Stomach (tissue), 9 donors: ENCODE measurements around the gene SERINC3. TPM values are rescaled to one million over a fixed set of nuclear protein-coding genes. Genes with fewer than 3 reads are reported as not detected.
A peak's percentile ranks its signal among the peaks of the same experiment; 100 is the strongest.

Source experiments
- DNase-seq, 2 donors: peaks; one replicate each; pipeline versions ENCODE4 v3.0.0 to v3.0.0-alpha.2; 2013 to 2019
- H3K27ac ChIP-seq, 5 donors: fragments of 200-600 bp in 4 of 5; sonication (generic) in 4 of 5; one replicate each; pipeline ENCODE4 v1.5.1; 2013 to 2019; ENCODE audit warnings: mild to moderate bottlenecking in 1 of 5, moderate library complexity in 1 of 5
- H3K27me3 ChIP-seq, 3 donors: fragments of 200-600 bp; sonication (generic); one replicate each; pipeline ENCODE4 v1.5.1; 2017 to 2019; ENCODE audit warnings: mixed run types in 1 of 3
- H3K36me3 ChIP-seq, 4 donors: fragments of 200-600 bp; sonication (generic); 1 replicate in 3 of 4; 2 replicates in 1 of 4; pipeline ENCODE4 v1.5.1; 2016 to 2019
- H3K4me1 ChIP-seq, 4 donors: fragments of 200-600 bp; sonication (generic); one replicate each; pipeline ENCODE4 v1.5.1; 2016 to 2019
- H3K4me3 ChIP-seq, 4 donors: fragments of 200-600 bp; sonication (generic) in 3 of 4; one replicate each; pipeline ENCODE4 v1.5.1; 2016 to 2019; ENCODE audit warnings: mild to moderate bottlenecking in 1 of 4
- H3K9me3 ChIP-seq, 4 donors: fragments of 200-600 bp; sonication (generic); one replicate each; pipeline ENCODE4 v1.5.1; 2016 to 2019
- CTCF ChIP-seq, 7 experiments: fragments of 450-650 bp in 4 of 7; fragments of 200-600 bp in 3 of 7; sonication (generic) in 3 of 7; IDR thresholded peaks; one replicate each; pipeline ENCODE4 v1.5.1; 2016 to 2019; ENCODE audit warnings: antibody characterized with exemption in 7 of 7, control low read depth in 2 of 7, mild to moderate bottlenecking in 1 of 7
- EP300 ChIP-seq: sonication (generic); formaldehyde crosslinking; IDR thresholded peaks from one replicate; pipeline ENCODE4 v1.6.1; 2017; ENCODE audit warnings: antibody characterized with exemption
- POLR2A ChIP-seq, 4 donors: fragments of 450-650 bp; IDR thresholded peaks; one replicate each; pipeline ENCODE4 v1.6.1; 2016; ENCODE audit warnings: antibody characterized with exemption in 4 of 4, control low read depth in 2 of 4, mild to moderate bottlenecking in 1 of 4, moderate library complexity in 1 of 4
- POLR2AphosphoS5 ChIP-seq, 3 donors: sonication (generic); formaldehyde crosslinking; IDR thresholded peaks; one replicate each; pipeline ENCODE4 v1.6.1; 2016; ENCODE audit warnings: antibody characterized with exemption in 3 of 3
- WGBS, 5 donors: extraction: QIAGEN DNeasy Blood & Tissue Kit in 3 of 5; methylation state at CpG; one replicate each; pipeline versions ENCODE4 v1.1.5 to v1.1.7; 2013 to 2018; 5-methylcytosine and 5-hydroxymethylcytosine counted together
- intact Hi-C: fragments of 100-400 bp; cut with DNase I; formaldehyde crosslinking; loops from one replicate; pipeline ENCODE4 v1.15.1; 2023; ENCODE audit warnings: low total_unique reads
- polyA plus RNA-seq, 3 donors: library from polyadenylated mRNA; stranded (reverse); fragments of 200-250 nt; gene quantifications; one replicate each; pipeline ENCODE4 v1.2.3, GENCODE V29; 2013
- total RNA-seq, 5 donors: library from RNA; depleted of rRNA; stranded (reverse); fragments of >200 nt; gene quantifications; one replicate each; pipeline versions ENCODE4 v1.1.0 to v1.2.3, GENCODE V29; 2014 to 2016
- donor health status: healthy with polysubstance abuse.
- donor health status: Bipolar disorder and iron deficiency.
- donor health status: healthy.

Gene SERINC3
- total and polyA plus RNA-seq, 8 donors, result 9.6 to 109 (median 42.9) TPM

- Histone ChIP-seq H3K36me3 (peaks cover 62 to 100% (median 99%) of the 10 kb centered on the region in 4 donors), H3K27me3 (no peaks in the 10 kb centered on the region), H3K27ac (peak overlapping the region in 1 of 5 donors; percentile 58), H3K9me3 (no peaks in the 10 kb centered on the region), H3K4me3 (no peak overlapping the region), H3K4me1 (peaks cover 0 to 29% (median 6%) of the 10 kb centered on the region in 4 donors)
- no peak for DNase-seq
- TF ChIP-seq POLR2AphosphoS5 (IDR thresholded peaks at IDR 0.05) (no peak), POLR2A (IDR thresholded peaks at IDR 0.05) (no peak), CTCF (IDR thresholded peaks at IDR 0.05) (no peak), EP300 (no peak)
- intact Hi-C loops, result no loop called here
- WGBS, 5 donors, result 76 to 94% (median 83%) methylated on average over 1 of the region's 1 CpG
Measured at GRCh38 chr20:44494266-44494665, 27.6 kb downstream of the SERINC3 start.

GRCh38 chr20:44491635-44492395, 30.1 kb downstream of the SERINC3 start:
- H3K4me3 ChIP-seq, result no peak overlapping the region
- peaks cover 0 to 29% (median 6%) of the 10 kb centered on the region in 4 donors for H3K4me1 ChIP-seq
- intact Hi-C loops, result no loop called here
- TF ChIP-seq CTCF (IDR thresholded peaks at IDR 0.05), result no peak
- TF ChIP-seq EP300, result no peak
- TF ChIP-seq POLR2A (IDR thresholded peaks at IDR 0.05), result no peak
- TF ChIP-seq POLR2AphosphoS5 (IDR thresholded peaks at IDR 0.05), result no peak
- H3K36me3 ChIP-seq, result peaks cover 64 to 100% (median 99%) of the 10 kb centered on the region in 4 donors
- DNase-seq, result no peak
- WGBS, 5 donors, result 50 to 69% (median 51%) methylated on average over 5 of the region's 5 CpGs
- no peaks in the 10 kb centered on the region for H3K9me3 ChIP-seq
- no peaks in the 10 kb centered on the region for H3K27me3 ChIP-seq
- H3K27ac ChIP-seq, result peak overlapping the region in 4 of 5 donors; percentile 38 to 68 (median 64)

GRCh38 chr20:44489931-44490330, 31.9 kb downstream of the SERINC3 start:
- H3K36me3 ChIP-seq, result peaks cover 50 to 100% (median 99%) of the 10 kb centered on the region in 4 donors
- no peak overlapping the region for H3K4me3 ChIP-seq
- H3K27ac ChIP-seq, result no peak overlapping the region
- H3K4me1 ChIP-seq, result peaks cover 0 to 22% (median 4%) of the 10 kb centered on the region in 4 donors
- TF ChIP-seq POLR2AphosphoS5 (IDR thresholded peaks at IDR 0.05) (no peak), CTCF (IDR thresholded peaks at IDR 0.05) (no peak), POLR2A (IDR thresholded peaks at IDR 0.05) (no peak), EP300 (no peak)
- intact Hi-C loops, result no loop called here
- H3K9me3 ChIP-seq, result no peaks in the 10 kb centered on the region
- 74 to 82% (median 79%) methylated on average over 2 to 3 of the region's 3 CpGs for WGBS, 5 donors
- no peak for DNase-seq
- H3K27me3 ChIP-seq, result no peaks in the 10 kb centered on the region

GRCh38 chr20:44489223-44489622, 32.6 kb downstream of the SERINC3 start:
- no peak for DNase-seq
- H3K36me3 ChIP-seq, result peaks cover 45 to 100% (median 99%) of the 10 kb centered on the region in 4 donors
- H3K27me3 ChIP-seq, result no peaks in the 10 kb centered on the region
- intact Hi-C loops, result no loop called here
- no peak overlapping the region for H3K4me3 ChIP-seq
- WGBS, 5 donors, result 87 to 92% (median 88%) methylated on average over 9 of the region's 9 CpGs
- H3K9me3 ChIP-seq, result no peaks in the 10 kb centered on the region
- peaks cover 0 to 22% (median 4%) of the 10 kb centered on the region in 4 donors for H3K4me1 ChIP-seq
- no peak for TF ChIP-seq POLR2A (IDR thresholded peaks at IDR 0.05)
- no peak for TF ChIP-seq CTCF (IDR thresholded peaks at IDR 0.05)
- TF ChIP-seq POLR2AphosphoS5 (IDR thresholded peaks at IDR 0.05), result no peak
- no peak for TF ChIP-seq EP300
- H3K27ac ChIP-seq, result no peak overlapping the region
